SU-DHL-6 (cell line): ENCODE results near the gene RAB26.

ENCODE experiments used
- EZH2phosphoT487 ChIP-seq: fragments of 200-600 bp; sonication (generic), shearing (Covaris generic); conservative IDR thresholded peaks from 2 replicates; pipeline ENCODE4 v1.6.1; 2018; ENCODE audit warnings: mild to moderate bottlenecking, antibody characterized with exemption, low read length, moderate library complexity, mixed read lengths
- TF ChIP-seq, protein P1 (sequence below): fragments of 200-600 bp; sonication (generic); IDR thresholded peaks from one replicate; pipeline ENCODE4 v1.5.1; 2017; ENCODE audit warnings: antibody characterized with exemption, mild to moderate bottlenecking, low read length, moderate library complexity; ENCODE audit not compliant: insufficient read depth, poor library complexity, severe bottlenecking

DNA sequence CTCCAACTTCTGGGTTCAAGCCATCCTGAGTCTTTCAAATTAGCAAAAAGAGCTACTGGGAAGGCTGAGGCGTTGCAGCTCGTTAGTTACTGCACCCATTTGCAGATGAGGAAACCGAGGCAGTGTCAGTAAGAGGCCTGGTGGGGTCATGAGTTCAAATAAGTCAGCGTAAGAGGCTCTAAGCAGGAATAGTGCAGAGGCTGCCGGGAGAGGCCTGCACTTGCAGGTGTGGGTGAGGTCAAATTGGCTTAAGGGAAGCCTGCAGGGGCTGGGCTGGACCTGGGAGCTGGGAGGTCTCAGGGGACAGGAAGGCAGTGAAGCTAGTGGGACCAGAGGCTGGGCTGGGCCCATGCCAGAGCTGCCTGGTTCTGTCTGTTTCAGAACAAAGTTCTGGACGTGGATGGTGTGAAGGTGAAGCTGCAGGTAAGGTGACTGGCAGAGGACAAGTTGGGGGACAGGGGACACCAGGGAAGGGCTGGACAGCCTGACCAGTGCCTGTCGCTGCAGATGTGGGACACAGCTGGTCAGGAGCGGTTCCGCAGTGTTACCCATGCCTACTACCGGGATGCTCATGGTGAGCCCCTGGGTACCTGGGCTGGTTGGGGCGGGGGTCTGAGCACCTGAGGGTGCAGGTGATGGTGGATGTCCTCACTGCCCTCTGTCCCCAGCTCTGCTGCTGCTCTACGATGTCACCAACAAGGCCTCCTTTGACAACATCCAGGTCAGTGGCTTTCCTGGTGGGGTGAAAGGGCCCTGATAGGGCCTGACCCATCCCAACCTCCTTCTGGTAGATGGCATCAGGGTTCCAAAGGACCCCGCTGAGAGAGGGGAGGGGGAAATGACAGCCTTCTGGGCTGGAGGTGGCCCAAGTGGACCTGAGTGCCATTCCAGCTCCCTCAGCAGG lies 3.0 kb downstream of the RAB26 start:
- TF ChIP-seq, protein P1, sequence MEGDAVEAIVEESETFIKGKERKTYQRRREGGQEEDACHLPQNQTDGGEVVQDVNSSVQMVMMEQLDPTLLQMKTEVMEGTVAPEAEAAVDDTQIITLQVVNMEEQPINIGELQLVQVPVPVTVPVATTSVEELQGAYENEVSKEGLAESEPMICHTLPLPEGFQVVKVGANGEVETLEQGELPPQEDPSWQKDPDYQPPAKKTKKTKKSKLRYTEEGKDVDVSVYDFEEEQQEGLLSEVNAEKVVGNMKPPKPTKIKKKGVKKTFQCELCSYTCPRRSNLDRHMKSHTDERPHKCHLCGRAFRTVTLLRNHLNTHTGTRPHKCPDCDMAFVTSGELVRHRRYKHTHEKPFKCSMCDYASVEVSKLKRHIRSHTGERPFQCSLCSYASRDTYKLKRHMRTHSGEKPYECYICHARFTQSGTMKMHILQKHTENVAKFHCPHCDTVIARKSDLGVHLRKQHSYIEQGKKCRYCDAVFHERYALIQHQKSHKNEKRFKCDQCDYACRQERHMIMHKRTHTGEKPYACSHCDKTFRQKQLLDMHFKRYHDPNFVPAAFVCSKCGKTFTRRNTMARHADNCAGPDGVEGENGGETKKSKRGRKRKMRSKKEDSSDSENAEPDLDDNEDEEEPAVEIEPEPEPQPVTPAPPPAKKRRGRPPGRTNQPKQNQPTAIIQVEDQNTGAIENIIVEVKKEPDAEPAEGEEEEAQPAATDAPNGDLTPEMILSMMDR = no peak
- no peak for TF ChIP-seq EZH2phosphoT487
